HG02885 (cell line): Measurements from ENCODE around the gene ATP8B1.

Source experiments
- ATAC-seq: cut with Tn5 transposase; IDR thresholded peaks from one replicate; pipeline ENCODE4 v1.9.1; 2021; ENCODE audit warnings: mild to moderate bottlenecking; ENCODE audit not compliant: unreplicated experiment, poor library complexity

ATP8B1 gene

DNA sequence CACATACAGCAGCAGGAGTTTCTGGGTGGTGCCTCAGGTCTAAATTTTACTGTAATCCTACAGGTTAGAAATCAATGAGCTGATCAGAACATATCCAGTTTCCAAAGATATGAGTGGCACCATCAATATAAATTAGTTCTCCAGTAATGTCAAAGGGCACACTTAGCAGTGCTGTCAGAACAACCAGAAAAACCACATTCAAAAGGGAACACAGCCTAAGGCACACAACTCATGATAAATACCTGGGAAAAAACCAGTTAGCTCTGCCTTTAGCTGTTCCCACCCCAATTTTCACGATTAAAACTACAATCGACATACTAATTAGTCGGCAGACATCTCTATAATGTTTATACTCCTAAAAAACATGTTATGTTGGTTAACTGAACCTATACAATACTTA is 31.5 kb downstream of the ATP8B1 start:
- no peak for ATAC-seq

- ATAC-seq: no peak
Observed at GRCh38 chr18:57771193-57771592, 31.9 kb downstream of the ATP8B1 start.

DNA sequence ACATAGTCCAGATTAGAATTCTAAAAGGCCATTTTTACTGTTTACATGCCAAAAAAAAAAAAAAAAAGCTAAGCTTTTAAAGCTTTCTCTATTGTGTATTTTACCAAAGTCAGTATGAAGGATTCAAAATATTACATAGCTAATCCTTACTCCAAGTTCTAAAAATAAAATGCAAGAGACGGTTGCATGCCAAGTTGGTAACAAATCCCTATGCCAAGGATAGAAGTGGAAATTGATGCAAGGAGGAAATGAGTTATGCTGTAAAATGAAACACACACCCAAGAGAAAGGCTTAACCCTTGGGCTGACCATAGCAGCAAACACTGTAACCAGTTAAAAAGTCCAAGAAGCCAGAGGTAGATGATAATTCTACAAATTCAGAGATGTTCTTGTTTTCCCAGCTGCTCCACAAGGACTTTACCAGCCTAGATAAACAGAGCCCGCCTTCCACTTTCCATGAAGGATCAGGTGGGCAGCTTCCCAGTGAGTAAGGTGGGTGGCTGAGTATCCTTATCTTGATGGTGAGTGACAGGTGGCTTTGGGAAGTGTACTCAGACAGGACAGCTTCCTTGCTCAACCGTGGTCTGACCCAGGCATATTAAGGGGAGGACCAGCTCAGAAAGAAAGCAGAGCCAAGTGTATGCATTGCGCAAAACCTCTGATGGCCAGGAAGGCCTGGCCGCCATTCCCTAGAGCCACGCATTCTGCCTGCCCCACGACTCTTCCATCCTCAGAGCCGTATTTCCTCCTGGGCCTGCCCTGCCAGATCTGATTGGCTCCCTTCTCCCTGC is 34.4 kb downstream of the ATP8B1 start:
- no peak for ATAC-seq

GRCh38 chr18:57767259-57768050 is 35.7 kb downstream of the ATP8B1 start:
- ATAC-seq: no peak

DNA sequence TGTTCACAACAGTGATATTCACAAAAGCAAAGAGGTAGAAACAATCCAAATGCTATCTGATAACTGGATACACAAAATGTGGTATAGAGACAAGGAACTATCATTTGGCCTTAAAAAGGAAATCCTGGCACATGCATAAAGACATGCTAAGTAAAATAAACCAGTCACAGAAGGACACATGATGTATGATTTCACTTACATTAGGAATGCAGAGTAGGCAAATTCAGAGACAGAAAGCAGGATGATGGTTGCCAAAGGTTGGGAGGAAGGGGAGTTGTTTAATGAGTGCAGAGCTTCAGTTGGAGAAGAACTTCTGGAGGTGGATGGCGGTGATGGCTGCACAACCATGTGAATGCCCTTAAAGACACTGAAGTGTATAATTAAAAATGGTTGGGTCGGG is 38.1 kb downstream of the ATP8B1 start:
- no peak for ATAC-seq

DNA sequence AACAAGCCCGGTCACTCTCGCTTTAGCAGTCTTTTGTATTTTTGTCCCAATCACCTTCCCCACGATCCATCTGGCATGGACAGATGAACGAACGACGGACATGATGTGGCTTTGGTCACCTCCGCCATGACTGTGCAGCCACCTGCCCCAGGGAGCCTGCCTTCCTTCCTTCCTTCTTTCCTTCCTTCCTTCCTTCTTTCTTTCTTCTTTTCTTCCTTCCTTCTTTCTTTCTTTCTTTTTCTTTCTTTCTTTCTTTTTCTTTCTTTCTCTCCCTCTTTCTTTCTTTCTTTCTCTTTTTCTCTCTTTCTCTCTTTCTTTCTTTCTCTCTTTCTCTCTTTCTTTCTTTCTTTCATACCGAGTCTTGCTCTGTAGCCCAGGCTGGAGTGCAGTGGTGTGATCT is 39.0 kb downstream of the ATP8B1 start:
- ATAC-seq: no peak

DNA sequence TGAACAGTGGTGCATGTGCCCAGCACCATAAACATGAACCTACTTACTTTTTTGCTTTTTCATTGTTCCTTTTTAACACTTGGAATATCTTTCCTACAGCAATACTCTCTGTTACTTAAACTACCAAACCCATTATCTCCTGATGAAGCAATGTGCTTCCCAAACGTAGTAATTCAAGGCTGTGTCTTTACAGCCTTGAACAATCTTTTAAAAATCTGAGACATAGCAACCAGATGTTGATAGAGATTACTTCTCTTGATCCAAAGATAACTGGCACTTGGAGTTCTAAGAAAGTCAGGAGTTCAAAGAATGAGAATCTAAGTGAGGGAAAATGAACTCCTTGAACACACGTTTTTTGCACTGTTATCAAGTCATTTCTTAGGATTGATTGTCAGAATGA is 40.4 kb downstream of the ATP8B1 start:
- no peak for ATAC-seq

DNA sequence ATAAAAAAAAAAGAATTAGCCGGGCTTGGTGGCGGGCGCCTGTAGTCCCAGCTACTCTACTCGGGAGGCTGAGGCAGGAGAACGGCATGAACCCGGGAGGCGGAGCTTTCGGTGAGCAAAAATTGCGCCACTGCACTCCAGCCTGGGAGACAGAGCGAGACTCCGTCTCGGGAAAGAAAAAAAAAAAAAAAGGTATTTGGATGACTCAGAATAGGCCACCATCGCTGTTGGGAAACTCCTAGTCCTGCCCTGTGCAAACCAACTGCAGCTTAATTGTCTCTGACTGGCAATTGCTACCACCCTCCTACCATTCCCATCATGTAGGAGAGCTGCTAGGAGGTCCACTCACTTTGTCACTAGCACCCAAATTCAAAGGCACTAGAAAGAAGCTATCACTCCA is 43.5 kb downstream of the ATP8B1 start:
- no peak for ATAC-seq

- ATAC-seq: no peak
Observed at GRCh38 chr18:57755473-57756067, 47.5 kb downstream of the ATP8B1 start.

DNA sequence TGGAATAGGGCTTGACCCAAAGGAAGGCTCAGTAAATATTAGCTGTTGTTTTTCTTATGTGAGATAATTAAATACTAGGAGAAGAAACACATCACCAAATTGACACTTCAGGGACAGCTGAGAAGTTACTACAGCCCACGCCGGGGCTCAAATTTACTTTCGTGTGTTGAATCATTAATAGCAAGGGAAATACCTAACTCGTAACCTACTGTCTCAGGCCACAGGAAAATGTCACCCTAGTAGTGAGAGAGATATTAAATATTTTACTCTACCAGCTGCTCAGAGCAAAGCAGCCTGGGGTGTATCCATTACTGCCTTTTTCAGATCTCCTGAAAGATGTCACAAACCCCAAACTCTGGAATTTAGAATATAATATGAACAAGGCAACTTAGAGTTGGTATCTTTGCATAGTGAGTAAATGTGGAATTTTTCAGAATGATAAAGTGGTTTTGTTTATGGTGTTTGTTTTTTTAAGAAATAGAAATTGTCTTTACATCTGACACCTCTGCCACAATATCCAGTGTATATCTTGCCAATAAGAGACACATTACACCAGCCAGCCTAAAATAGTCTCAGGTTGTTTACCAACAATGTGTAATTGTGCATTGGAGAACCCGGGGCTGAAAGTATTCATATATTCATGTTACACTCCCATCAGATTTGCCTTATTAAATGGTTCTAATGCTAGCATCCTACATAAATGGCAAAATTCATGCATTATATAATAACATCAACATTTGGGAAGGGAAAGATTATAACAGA is 48.4 kb downstream of the ATP8B1 start:
- peak; percentile 76 for ATAC-seq

DNA sequence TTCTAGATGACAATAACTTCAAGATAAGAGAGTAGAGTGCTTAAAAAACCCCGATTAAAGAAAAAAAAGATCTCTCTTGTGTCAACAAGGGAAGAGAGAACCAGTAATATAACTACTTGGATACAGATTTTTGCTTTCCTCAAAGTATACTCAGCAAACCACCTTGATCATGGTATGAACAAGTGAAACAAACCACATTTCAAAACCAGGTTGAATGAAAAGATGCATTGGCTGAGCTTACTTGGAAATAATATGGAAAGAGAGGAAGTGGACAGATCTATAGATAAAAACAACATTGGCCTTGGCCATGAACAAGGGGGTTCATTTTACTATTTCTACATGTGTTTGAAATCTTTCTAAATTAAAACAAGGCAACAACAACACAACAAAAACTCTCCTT is 50.1 kb downstream of the ATP8B1 start:
- no peak for ATAC-seq

DNA sequence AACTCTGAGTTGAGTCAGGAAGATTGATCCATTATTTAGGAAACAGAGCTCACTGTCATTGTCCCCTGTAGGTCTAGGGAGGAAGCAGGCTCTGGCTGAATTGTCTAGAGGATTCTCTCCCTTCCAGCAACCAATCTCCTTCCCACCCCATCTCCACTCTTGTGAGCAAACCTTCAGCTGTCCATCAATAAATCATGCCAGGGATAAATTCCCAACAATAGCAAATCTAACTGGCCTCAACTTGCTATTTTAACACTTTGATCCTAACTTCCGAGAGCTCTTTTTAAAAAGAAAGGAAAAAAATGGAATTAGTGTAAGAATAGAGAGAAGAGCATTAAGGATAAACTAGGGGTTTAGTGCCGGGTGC is 53.5 kb downstream of the ATP8B1 start:
- ATAC-seq: no peak

DNA sequence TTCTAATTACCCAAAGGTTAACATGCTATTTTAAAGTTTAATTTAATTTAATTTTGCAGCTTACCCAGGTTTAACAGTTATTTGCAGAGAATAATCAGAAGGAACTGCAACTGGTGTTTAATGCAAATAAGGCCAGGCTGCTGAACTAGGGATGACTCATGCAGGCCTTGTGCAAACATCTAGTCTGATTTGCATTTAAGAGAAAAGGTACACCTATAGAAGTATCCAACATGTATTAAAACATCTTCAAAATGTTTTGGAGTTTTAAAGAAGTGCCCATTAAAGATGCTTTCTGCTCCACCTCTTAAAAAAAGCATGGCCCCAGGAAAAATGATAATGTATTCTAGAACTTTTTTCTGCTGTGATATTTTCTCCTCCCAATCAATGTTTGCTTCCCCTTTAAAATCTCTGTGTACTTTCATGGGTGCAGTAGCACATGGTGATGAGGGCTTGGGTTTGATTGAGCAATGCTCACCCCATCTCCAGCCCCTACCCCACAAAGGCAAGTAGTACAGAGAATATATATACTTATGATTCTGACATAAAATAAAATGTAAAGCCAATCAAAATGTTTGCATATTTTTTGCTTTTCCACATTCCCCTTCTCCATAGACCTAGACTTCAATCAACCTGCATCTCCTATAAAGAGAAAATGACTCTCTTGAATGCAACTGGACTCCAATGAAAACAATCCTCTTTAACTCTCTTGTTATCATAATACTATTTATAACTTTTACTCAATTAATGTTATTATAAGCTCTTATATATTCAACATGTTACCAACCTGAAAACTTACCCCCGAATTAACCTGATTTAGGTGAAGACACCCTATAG is 54.1 kb downstream of the ATP8B1 start:
- ATAC-seq: peak; percentile 98

GRCh38 chr18:57747809-57748680 is 55.1 kb downstream of the ATP8B1 start:
- no peak for ATAC-seq

DNA sequence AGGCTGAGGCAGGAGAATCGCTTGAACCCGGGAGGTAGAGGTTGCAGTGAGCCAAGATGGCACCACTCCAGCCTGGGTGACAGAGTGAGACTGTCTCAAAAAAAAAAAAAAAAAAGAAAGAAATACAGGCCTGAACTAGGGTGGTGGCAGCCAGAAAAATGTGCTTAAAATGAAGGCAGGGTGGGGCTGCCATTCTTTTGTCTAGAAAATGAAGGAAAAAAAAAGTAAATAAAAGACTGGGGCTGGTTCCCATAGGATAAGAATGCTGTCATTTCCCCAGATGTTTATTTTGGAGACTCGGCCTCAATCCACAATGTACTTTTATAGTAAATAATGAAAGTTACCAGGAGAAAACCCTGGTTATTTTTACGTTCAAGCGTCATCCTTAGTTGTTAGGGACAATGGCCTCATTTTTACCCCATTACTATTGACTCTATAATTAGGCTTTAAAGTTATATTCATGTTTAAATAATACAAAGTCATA is 58.9 kb downstream of the ATP8B1 start:
- ATAC-seq: no peak

GRCh38 chr18:57743008-57743407 is 60.1 kb downstream of the ATP8B1 start:
- ATAC-seq: no peak

DNA sequence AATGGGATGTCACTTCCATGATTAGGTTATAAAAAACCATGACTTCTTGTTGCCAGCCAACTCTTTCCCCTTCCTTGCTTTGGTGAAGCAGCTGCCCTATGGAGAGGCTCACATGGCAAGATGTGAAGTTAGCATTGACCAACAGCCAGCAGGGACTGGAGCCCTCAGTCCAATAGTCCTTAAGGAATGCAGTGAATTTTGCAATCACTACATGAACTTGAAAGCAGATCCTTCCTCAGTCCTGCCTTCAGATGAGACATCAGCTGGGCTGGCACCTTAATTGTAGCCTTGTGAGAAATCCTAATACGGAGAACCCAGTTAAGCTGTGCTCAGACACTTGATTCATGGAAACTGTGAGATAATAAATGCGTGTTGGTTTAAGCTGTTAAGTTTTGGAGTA is 61.8 kb downstream of the ATP8B1 start:
- ATAC-seq: no peak

- no peak for ATAC-seq
Observed at GRCh38 chr18:57738078-57738477, 65.0 kb downstream of the ATP8B1 start.
